KOPT-K1 (cell line): Measurements from ENCODE around the gene EML6.

Experiments used
- H3K27ac ChIP-seq: fragments of 200-600 bp; sonication (generic); 2 replicates; pipeline ENCODE4 v1.5.1; 2016; ENCODE audit warnings: antibody characterized with exemption, mild to moderate bottlenecking, low read depth, low read length; ENCODE audit not compliant: poor library complexity, severe bottlenecking
- H3K36me3 ChIP-seq: fragments of 200-600 bp; sonication (generic); 2 replicates; pipeline ENCODE4 v1.5.1; 2017; ENCODE audit warnings: antibody characterized with exemption, mild to moderate bottlenecking, low read length, moderate library complexity; ENCODE audit not compliant: insufficient read depth
- H3K9me3 ChIP-seq: fragments of 200-600 bp; sonication (generic); 2 replicates; pipeline ENCODE4 v1.5.1; 2017; ENCODE audit warnings: antibody characterized with exemption, low read length, mild to moderate bottlenecking; ENCODE audit not compliant: insufficient read depth, poor library complexity, severe bottlenecking

The EML6 gene

DNA sequence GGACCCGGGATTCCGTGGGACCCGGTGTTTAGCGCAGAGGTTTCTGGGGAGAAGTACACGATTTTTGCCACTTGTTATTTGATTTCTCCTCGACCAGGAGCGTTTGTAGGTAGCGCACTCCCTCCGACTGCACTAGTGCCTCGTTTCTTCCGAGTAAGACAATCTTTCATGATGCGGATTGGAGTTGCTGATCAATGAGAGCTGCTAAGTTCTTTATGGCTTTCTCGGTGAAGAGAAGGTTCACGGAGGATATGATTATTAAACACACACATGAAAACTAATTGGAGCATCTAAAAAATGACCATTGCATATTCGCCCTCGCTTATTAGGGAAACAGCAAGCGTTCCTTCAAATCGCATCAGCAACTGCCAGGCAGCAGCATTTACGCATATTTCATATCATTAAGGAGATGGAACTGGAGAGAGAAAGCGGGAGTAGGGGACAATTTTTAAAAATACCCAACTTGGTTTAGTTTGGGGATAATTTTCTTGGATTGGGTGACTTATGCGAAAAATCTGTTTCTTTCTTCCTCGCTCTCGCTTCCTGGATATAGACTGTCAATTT lies 616 bp downstream of the EML6 start:
- H3K9me3 ChIP-seq, result no peaks in the 10 kb centered on the region
- peak overlapping the region; percentile 54 for H3K27ac ChIP-seq
- no peaks in the 10 kb centered on the region for H3K36me3 ChIP-seq

- Histone ChIP-seq H3K27ac (no peak overlapping the region), H3K36me3 (no peaks in the 10 kb centered on the region), H3K9me3 (no peaks in the 10 kb centered on the region)
Measured at GRCh38 chr2:54724560-54725342, 1.3 kb downstream of the EML6 start.

- H3K9me3 ChIP-seq, result no peaks in the 10 kb centered on the region
- H3K27ac ChIP-seq, result no peak overlapping the region
- no peaks in the 10 kb centered on the region for H3K36me3 ChIP-seq
Measured at GRCh38 chr2:54725343-54726099, 2.1 kb downstream of the EML6 start.

- no peaks in the 10 kb centered on the region for H3K36me3 ChIP-seq
- no peaks in the 10 kb centered on the region for H3K9me3 ChIP-seq
- no peak overlapping the region for H3K27ac ChIP-seq
Measured at GRCh38 chr2:54726431-54726830, 3.0 kb downstream of the EML6 start.

DNA sequence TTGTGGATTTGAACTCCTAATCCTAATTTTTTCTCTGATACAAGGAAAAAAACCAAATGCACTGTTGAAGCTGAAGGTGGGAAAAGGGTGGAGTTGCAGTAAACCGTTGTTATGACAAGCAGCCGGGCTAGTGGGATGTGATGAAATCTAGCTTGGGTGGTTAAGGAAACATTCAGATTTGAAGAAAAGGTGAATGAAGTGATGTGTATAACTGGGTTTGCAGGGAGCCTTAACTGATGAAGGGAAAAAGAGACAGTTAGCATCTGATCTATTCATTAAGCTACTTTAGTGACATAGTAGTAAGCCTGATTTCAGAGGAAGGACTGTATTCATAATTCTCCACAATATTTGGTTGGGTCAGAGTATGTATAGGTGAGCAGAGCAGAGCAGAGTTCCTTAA lies 3.5 kb downstream of the EML6 start:
- no peak overlapping the region for H3K27ac ChIP-seq
- no peaks in the 10 kb centered on the region for H3K36me3 ChIP-seq

DNA sequence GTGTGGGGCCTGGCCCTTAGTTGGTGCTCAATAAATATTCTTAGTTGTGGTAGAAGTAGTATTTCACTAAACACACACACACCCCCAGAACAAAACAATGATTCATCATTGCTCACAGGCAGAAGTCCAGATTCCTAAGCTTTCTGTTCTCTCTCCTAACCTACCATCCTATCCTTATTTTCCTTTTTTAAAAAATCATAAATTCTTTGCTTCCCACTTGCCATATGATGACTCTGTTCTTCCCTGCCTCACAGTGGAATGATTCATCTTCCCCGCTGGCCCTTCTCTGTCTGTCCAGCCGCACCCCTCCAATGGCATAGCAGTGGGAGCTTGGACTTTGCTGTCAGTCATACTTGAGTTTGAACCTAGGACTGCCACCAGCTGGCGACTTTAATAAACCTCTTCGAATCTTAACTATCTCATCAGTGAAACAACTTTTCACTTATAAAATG lies 5.2 kb downstream of the EML6 start:
- H3K27ac ChIP-seq, result no peak overlapping the region
- no peaks in the 10 kb centered on the region for H3K9me3 ChIP-seq
- no peaks in the 10 kb centered on the region for H3K36me3 ChIP-seq

More for the DNA sequence above, 3.5 kb downstream of the EML6 start:
- no peaks in the 10 kb centered on the region for H3K9me3 ChIP-seq

- Histone ChIP-seq H3K9me3 (no peaks in the 10 kb centered on the region), H3K27ac (no peak overlapping the region), H3K36me3 (no peaks in the 10 kb centered on the region)
Measured at GRCh38 chr2:54735636-54736035, 12.2 kb downstream of the EML6 start.

- no peak overlapping the region for H3K27ac ChIP-seq
- H3K9me3 ChIP-seq, result no peaks in the 10 kb centered on the region
- no peaks in the 10 kb centered on the region for H3K36me3 ChIP-seq
Measured at GRCh38 chr2:54738281-54738680, 14.8 kb downstream of the EML6 start.

DNA sequence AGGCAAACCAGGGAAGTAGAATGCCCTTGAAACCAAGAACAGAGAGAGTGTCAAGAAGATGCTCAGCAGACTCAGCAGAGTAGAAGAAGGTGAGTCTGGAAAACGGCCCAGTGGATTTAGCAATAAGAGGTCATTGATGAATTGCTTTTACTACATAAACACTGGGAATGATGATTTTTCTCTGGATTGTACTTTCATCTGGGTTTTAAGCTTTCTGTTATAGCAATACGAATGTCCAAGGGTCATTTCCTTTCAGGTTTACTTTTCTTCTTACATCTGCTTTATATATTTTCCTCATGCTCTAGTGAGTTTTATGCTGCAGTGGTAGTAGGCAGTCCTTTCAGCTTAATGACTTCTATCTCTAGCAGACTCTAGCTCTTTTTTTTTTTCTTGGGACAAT lies 16.9 kb downstream of the EML6 start:
- Histone ChIP-seq H3K36me3 (no peaks in the 10 kb centered on the region), H3K27ac (no peak overlapping the region), H3K9me3 (no peaks in the 10 kb centered on the region)

- Histone ChIP-seq H3K27ac (no peak overlapping the region), H3K36me3 (no peaks in the 10 kb centered on the region), H3K9me3 (no peaks in the 10 kb centered on the region)
Measured at GRCh38 chr2:54741250-54741649, 17.8 kb downstream of the EML6 start.

DNA sequence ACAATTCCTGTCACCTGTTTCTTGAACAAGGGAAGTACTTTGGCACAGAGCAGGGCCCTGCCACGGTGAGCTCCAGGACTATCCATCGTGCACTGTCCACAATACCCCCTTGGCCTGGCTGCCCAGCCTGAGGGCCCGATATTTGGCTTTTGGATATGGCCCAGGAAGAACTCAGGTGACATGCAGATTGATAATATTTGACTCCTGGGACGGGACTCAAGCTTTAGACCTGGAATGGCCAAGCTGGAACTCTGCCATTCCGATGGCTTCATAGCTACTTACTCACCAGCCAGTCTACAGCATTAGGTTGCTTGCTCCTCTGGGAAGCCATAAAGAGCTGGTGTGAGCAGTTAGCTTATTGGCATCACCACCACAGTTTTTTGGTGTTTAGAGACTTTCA lies 26.6 kb downstream of the EML6 start:
- Histone ChIP-seq H3K9me3 (peaks cover 5% of the 10 kb centered on the region), H3K36me3 (no peaks in the 10 kb centered on the region), H3K27ac (no peak overlapping the region)

DNA sequence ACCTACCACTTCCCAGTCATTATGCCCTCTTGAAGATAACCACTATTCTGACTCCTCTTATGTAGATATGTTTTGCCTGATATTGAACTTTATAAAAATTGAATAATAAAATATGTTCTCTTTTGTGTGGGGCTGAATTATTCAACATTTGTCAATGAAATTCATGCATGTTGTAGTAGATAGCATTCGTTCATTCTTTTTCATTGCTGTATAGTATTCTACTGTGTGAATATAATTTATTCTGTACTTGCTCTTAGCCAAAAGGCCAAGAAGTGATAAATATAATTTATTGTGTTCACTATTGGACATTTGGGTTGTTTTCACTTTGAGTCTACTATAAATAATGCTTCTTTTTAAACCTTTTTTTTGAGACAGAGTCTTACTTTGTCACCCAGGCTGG lies 29.0 kb downstream of the EML6 start:
- Histone ChIP-seq H3K27ac (no peak overlapping the region), H3K9me3 (peaks cover 5% of the 10 kb centered on the region), H3K36me3 (no peaks in the 10 kb centered on the region)

DNA sequence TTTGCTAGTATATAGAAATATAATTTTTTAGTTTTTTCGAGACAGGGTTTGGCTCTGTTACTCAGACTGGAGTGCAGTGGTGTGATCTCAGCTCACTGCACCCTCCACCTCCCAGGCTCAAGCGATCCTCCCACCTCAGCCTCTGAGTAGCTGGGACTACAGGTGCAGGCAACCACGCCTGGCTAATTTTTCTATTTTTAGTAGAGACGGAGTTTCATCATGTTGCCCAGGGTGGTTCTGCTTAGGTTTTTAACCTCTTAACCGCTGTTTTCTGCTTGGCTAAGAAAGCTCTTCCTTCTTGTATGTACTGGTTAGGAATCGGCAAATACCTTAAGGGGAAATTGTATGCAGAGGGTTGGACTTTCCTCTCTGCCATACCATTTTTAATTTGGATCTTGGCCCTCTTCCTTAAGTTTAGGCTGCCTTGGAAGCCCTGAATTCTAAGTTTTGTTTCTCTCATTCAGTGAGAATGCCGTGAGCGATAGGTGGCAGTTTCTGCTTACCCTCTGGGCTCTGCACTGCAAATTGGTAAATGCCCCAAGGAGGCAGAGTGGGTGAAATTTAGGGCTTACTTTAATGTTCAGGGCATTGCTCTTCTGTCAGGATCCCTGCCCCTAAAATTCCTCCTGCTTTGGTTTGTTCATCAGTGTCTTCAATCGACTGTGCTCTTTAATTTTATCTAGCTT lies 32.3 kb downstream of the EML6 start:
- no peak overlapping the region for H3K27ac ChIP-seq
- H3K36me3 ChIP-seq, result no peaks in the 10 kb centered on the region
- H3K9me3 ChIP-seq, result peaks cover 5% of the 10 kb centered on the region

- peak overlapping the region; percentile 15 for H3K27ac ChIP-seq
- no peaks in the 10 kb centered on the region for H3K36me3 ChIP-seq
- peaks cover 5% of the 10 kb centered on the region for H3K9me3 ChIP-seq
Measured at GRCh38 chr2:54757500-54757899, 34.0 kb downstream of the EML6 start.

DNA sequence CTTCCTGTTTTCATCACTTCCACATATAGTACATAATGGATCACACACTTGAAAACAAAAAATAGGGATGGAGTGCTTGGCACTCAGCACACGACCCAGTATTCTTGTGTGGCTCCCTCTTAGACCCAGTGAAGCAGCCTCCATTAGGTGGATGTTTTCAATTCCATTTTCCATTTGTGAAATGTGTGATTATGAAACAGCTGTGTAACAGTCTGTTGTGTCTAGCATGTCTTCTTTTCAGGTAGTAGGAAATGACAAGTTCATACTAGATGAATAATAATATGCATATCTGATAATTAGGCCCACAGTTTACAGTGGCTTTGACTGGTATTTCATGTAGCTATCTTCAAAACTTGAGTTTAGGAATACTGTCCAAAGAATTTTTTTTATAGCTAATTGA lies 35.5 kb downstream of the EML6 start:
- no peaks in the 10 kb centered on the region for H3K9me3 ChIP-seq
- H3K36me3 ChIP-seq, result no peaks in the 10 kb centered on the region

More for the DNA sequence above, 35.5 kb downstream of the EML6 start:
- no peak overlapping the region for H3K27ac ChIP-seq
